Choroid plexus epithelial cell (primary cell): Measurements from ENCODE around the gene CHRM1.

Experiments used
- DNase-seq: peaks from one replicate; pipeline ENCODE4 v3.0.0-alpha.2; 2010; ENCODE audit warnings: low read depth
- H3K4me3 ChIP-seq: 2 replicates; pipeline ENCODE4 v1.5.1; 2011; ENCODE audit warnings: low read depth, mild to moderate bottlenecking, control low read depth, low read length, moderate library complexity
- TF ChIP-seq, protein P1 (sequence below): conservative IDR thresholded peaks from 2 replicates; pipeline ENCODE4 v1.5.1; 2011; ENCODE audit warnings: low read depth, mild to moderate bottlenecking, control low read depth, inconsistent platforms, low read length, moderate library complexity

Gene CHRM1

GRCh38 chr11:62882431-62882749 lies 38.8 kb downstream of the CHRM1 start:
- TF ChIP-seq, protein P1, sequence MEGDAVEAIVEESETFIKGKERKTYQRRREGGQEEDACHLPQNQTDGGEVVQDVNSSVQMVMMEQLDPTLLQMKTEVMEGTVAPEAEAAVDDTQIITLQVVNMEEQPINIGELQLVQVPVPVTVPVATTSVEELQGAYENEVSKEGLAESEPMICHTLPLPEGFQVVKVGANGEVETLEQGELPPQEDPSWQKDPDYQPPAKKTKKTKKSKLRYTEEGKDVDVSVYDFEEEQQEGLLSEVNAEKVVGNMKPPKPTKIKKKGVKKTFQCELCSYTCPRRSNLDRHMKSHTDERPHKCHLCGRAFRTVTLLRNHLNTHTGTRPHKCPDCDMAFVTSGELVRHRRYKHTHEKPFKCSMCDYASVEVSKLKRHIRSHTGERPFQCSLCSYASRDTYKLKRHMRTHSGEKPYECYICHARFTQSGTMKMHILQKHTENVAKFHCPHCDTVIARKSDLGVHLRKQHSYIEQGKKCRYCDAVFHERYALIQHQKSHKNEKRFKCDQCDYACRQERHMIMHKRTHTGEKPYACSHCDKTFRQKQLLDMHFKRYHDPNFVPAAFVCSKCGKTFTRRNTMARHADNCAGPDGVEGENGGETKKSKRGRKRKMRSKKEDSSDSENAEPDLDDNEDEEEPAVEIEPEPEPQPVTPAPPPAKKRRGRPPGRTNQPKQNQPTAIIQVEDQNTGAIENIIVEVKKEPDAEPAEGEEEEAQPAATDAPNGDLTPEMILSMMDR = no peak
- DNase-seq = no peak
- peak overlapping the region; percentile 100 for H3K4me3 ChIP-seq

DNA sequence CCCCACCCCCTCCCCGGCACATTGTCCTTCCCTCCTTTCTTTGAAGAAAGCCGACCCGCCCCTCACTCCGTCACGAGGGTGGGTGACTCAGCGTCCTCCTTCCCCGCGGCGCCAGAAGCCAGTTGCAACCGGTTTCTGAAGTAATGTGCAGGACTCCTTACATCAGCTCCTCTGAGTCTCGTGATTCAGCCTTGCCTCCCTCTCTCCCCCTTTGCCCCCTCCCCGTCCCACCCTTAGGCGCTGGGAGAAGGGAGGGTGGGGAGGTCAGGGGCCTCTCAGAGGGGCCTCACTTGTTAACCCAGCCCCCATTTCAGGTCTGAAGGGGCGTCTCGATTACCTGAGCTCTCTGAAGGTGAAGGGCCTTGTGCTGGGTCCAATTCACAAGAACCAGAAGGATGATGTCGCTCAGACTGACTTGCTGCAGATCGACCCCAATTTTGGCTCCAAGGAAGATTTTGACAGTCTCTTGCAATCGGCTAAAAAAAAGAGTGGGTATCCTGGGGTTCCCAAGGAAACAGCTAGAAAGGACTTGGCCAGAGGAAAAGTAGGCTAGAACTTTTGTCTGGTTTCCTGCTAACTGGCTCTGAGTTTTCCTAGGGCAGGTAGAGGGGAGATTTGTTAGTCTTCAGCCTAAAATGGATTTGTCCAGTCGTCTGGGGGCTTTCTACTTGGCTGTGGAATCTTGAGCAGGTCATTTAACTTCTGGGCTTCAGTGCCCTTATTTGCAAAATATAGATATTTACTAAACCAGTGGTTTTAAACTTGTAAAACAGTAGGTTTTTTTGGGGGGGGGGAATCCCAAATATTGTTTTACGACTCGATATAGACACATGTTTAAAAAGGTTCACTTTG lies 39.4 kb downstream of the CHRM1 start:
- TF ChIP-seq, protein P1 = no peak
- H3K4me3 ChIP-seq = peak overlapping the region; percentile 100
- peak; percentile 98 for DNase-seq

GRCh38 chr11:62880803-62881578 lies 40.2 kb downstream of the CHRM1 start, which contains the start of gene SLC3A2:
Gene SLC3A2 (plus strand): TSS chr11:62880896. CDS start chr11:62881024, 128 bp downstream.
- DNase-seq = peak; percentile 91
- TF ChIP-seq, protein P1 = peak; percentile 58
- peak within 1 kb of the TSS; percentile 100 for H3K4me3 ChIP-seq

DNA sequence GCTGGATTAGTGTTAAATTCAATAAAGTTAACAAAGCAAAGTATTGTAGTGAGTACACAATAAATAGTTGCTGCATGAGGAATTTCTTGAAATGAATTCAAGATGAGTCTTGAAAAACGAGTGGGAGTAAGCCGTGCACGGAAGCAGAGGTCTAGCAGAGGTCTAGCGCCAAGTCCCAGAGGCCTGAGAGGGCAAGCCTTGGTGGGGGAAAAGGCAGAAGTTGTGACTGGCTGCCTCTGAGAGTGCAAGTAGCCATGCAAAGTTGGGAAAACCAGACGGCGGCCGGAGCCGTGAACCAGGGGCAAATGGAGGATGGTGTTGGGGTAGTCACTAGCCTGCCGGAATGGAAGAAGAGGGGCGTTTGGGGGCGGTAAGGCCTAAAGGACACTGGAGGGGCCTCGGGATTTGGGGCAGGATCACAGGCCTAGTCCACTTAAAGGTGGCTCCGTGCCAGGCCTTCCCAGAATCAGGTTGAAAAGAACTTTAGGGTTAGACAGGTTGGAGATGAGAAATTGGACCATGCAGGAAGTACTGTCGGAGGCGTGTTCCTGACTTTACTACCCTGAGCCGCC lies 40.8 kb downstream of the CHRM1 start:
- H3K4me3 ChIP-seq = peak overlapping the region; percentile 100
- DNase-seq = peak; percentile 83
- TF ChIP-seq, protein P1 = no peak

- peak overlapping the region; percentile 100 for H3K4me3 ChIP-seq
- peak; percentile 48 for DNase-seq
- TF ChIP-seq, protein P1 = no peak
Observed at GRCh38 chr11:62879235-62879978, 41.8 kb downstream of the CHRM1 start.

GRCh38 chr11:62876712-62877111 lies 44.5 kb downstream of the CHRM1 start:
- DNase-seq = no peak
- no peak overlapping the region for H3K4me3 ChIP-seq
- TF ChIP-seq, protein P1 = no peak
